ENCODE measurements around the gene ASNSD1.
"Not testable (repeated sequence)": the region's sequence is repeated elsewhere in the genome, so short reads cannot be mapped to it uniquely, and the experiment has no call there.

ASNSD1 gene

GRCh38 chr2:189687796-189688195 is 26.5 kb downstream of the ASNSD1 start:
- DNase-seq (ENCODE audit: low read depth), result not testable (repeated sequence)

GRCh38 chr2:189696223-189696622 is 35.0 kb downstream of the ASNSD1 start:
- DNase-seq (ENCODE audit: low read depth), result no peak

DNA sequence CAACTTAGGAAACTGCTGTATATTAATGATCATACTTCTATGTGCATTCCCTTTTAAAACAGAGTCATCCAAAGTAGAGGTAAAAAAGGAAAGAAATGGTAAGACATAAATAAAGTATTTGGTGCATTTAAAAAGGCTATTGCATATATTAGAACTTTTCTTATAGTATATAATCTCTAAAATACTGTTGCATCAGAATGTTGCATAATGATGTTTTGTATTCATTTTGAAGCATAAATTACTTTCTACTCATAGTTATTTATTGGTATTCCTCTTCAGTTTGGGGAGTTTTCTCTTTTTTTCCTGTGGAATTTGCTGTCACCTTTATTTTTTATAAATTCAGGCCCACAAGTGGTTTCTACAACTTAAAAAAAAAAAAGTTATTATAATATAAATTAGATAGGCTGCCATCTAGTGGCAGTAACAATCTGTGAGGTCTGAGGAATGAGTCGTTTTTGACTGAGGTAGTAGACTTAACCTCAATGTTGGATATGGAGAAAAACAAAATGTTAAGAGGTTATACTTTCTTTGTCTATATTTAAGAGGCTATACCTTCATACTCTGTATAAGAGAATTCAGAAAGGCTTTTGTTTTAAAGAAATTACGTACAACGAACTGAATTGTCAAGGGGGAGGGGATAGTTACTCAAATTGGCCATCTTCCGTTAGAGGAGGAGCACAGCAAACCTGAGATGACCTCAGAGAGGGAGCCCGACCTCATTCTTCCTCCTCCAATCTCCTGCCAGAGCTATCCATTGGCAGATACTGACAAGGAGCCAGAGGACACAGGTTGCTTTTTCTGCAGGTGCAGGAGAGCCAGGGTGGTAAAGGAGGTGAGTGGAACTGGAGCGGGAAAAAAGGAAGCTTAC is 37.0 kb downstream of the ASNSD1 start:
- no peak for DNase-seq (ENCODE audit: low read depth)

DNA sequence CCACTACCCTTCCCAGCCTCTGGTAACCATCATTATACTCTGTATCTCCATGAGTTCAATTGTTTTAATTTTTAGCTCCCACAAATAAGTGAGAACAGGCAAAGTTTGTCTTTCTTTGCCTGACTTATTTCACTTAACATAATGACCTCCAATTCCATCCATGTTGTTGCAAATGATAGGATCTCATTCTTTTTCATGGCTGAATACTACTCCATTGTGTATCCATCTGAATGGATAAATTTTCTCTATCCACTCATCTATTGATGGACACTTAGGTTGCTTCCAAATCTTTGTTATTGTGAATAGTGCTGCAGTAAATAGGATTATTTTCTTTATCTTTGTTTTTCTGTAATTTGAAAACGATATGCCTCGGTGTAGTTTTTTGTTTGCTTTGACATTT is 39.4 kb downstream of the ASNSD1 start:
- no peak for DNase-seq (ENCODE audit: low read depth)

- no peak for DNase-seq (ENCODE audit: low read depth)
Observed at GRCh38 chr2:189702071-189702470, 40.8 kb downstream of the ASNSD1 start.

DNA sequence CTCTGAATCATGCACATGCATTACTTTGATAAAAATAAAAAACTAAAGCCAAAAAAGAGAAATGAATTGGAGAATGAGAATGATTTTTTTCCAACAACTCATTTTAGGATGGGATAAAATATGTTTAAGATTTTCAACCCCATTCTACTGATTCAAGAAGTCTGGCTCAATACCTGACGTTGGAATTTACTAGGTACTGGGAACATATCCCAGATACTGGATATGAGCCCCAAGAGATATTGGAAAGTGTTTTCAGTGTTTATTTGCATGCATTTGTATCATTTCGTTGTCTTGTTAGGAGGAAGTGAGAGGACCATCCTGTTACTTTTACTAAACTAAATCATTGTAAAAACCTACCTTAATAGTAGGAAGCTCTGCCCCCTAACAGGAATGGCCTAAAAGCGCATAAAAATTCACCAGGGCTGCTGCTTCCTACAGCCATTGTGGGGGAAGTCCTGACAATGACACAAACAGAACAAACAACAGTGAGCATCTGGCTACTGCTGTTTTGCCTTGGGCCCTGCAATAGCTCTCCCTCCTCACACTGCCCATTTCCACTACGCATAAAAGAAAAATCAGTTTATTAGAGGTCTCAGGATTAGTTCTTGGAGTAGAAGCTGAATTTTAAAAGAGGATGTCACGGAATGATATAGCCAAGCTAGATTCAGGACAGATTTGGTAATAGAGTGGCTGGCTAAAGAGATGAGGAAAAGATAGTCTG is 48.4 kb downstream of the ASNSD1 start:
- no peak for DNase-seq (ENCODE audit: low read depth)

DNA sequence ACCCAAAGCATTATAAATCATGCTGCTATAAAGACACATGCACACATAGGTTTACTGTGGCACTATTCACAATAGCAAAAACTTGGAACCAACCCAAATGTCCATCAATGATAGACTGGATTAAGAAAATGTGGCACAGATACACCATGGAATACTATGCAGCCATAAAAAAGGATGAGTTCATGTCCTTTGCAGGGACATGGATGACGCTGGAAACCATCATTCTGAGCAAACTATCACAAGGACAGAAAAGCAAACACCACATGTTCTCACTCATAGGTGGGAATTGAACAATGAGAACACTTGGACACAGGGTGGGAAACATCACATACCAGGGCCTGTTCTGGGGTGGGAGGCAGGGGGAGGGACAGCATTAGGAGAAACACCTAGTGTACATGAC is 56.3 kb downstream of the ASNSD1 start:
- not testable (repeated sequence) for DNase-seq (ENCODE audit: low read depth)

DNA sequence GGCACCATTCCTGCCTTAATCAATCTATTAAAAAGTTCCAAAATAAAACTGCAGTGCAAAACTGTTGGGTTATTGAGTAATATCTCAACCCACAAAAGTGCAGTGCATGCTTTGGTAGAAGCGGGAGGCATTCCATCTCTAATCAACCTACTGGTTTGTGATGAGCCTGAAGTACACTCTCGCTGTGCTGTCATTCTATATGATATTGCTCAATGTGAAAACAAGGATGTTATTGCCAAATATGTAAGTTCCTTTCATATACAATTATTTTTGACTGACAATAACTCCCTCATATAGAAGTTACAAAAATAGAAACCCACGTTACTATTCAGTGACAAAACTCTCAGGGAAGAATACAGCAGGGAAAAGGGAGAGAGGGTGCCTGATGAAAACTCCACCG is 58.3 kb downstream of the ASNSD1 start:
- DNase-seq (ENCODE audit: low read depth), result no peak

Measured in HS-27A (cell line).